ENCODE data around the gene GBA3.

DNA sequence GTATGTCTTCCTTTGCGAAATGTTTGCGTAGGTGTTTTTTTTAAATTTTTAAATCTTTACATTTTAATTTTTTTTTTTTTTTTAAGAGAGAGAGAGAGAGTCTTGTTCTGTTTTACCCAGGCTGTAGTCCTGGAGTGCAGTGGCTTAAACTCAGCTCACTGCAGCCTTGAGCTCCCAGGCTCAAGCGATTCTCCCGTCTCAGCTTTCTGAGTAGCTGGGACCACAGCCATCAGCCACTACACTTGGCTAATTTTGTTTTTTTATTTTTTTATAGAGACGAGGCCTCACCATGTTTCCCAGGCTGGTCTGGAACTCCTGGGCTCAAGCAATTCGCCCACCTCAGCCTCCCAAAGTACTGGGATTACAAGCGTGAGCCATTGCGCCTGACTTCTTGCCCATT is 43.7 kb upstream of the GBA3 start:
- no peak for TF ChIP-seq CTCF (IDR thresholded peaks at IDR 0.05)
- TF ChIP-seq POLR2A (IDR thresholded peaks at IDR 0.05): no peak
- TF ChIP-seq POLR2AphosphoS5 (IDR thresholded peaks at IDR 0.05): no peak
- no peak for TF ChIP-seq EP300 (IDR thresholded peaks at IDR 0.05)

All from gastroesophageal sphincter (tissue), 3 donors.